ENCODE data around the gene PDZD2. TPM values are rescaled to one million over a fixed set of nuclear protein-coding genes. Genes with fewer than 3 reads are reported as not detected.
"Not testable (repeated sequence)": the region's sequence is repeated elsewhere in the genome, so short reads cannot be mapped to it uniquely, and the experiment has no call there.

Gene PDZD2
- total RNA-seq, result 10 to 100 TPM in 2 of 4 donors, 1 to 10 TPM in 2; 6.2 to 21.4 (median 11.8) TPM

DNA sequence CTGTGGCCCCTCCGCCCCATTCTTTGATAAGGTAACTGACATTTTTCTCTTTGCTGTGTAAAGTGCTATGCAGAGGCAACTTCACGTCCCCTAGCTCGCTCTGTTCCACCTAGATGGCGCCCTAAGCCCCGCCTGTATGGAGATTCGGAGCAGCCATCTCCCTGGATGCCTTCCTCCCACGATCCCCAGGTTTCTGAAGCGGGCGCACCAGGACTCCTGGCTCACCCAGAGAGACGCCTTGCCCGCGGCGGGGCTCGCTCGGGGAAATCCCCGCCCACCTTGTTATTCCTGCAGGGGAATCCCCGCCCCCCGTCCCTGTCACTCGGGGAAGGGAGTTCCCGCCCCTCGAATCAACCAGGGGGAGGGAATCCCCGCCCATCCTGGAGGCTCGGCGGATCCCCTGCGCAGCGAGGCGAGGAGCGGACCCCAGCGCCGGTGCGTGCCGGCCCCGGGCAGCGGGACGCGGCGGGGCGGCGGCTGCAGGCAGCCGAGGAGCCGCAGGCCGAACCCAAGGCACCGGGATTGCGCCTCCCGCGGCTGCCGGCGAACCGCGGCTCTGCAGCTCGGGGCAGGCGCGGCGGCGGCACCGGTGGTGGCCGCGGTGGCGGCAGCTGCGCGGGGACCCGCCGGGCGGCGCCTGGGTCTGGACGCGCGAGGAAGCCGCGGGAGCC is at the start of gene PDZD2:
Gene PDZD2, plus strand, starts transcription at position 384 of the 671 bp plus-strand sequence.
- Histone ChIP-seq H3K27ac (peak within 1 kb of the TSS; percentile 23 to 57), H3K4me3 (peak within 1 kb of the TSS; percentile 56 to 63), H3K4me1 (peaks cover 0 to 5% of the 10 kb centered on the region in 2 donors), H3K36me3 (no peaks in the 10 kb centered on the region), H3K9me3 (no peaks in the 10 kb centered on the region), H3K27me3 (no peaks in the 10 kb centered on the region)
- intact Hi-C loops (cut with DNase I; ENCODE audit: low total_unique reads), result no loop called here
- TF ChIP-seq CTCF (IDR thresholded peaks at IDR 0.05) (peak; percentile 16 to 54 (median 40)), POLR2A (IDR thresholded peaks at IDR 0.05) (peak in 1 of 2 donors; percentile 31)
- DNase-seq, result peak; percentile 74 to 80

DNA sequence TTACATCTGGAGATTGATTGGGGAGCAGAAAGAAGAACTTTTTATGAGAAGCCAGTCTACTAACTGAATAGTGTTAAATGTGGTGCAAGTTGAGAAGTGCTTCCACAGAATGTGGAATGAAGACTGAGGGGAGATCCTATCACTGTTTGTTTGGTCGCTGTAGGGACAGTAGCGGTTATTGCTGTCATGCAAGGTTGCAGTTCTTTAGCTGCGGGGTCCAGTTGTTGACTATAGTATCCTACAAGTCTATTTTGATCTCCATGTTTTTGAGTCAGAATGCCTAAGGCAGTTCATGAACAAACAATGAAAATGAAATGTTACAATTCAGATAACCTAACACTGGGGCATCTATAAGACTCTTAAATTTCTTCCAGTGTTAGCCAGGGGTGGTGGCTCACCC is 45.3 kb upstream of the PDZD2 start:
- no peaks in the 10 kb centered on the region for H3K27me3 ChIP-seq
- no peak overlapping the region for H3K27ac ChIP-seq
- no peaks in the 10 kb centered on the region for H3K36me3 ChIP-seq
- H3K9me3 ChIP-seq, result no peaks in the 10 kb centered on the region
- intact Hi-C loops (cut with DNase I; ENCODE audit: low total_unique reads), result no loop called here
- no peaks in the 10 kb centered on the region for H3K4me1 ChIP-seq
- TF ChIP-seq CTCF (IDR thresholded peaks at IDR 0.05), result no peak
- no peak for TF ChIP-seq POLR2A (IDR thresholded peaks at IDR 0.05)
- no peak overlapping the region for H3K4me3 ChIP-seq
- DNase-seq, result no peak

GRCh38 chr5:31596354-31596753 is 42.6 kb upstream of the PDZD2 start:
- TF ChIP-seq POLR2A (IDR thresholded peaks at IDR 0.05) (no peak), CTCF (IDR thresholded peaks at IDR 0.05) (no peak)
- intact Hi-C loops (cut with DNase I; ENCODE audit: low total_unique reads), result no loop called here
- Histone ChIP-seq H3K9me3 (no peaks in the 10 kb centered on the region), H3K4me3 (no peak overlapping the region), H3K27me3 (no peaks in the 10 kb centered on the region), H3K4me1 (no peaks in the 10 kb centered on the region), H3K27ac (no peak overlapping the region), H3K36me3 (no peaks in the 10 kb centered on the region)
- no peak for DNase-seq

GRCh38 chr5:31598640-31599611 is 40.0 kb upstream of the PDZD2 start:
- DNase-seq, result no peak
- Histone ChIP-seq H3K9me3 (no peaks in the 10 kb centered on the region), H3K27ac (no peak overlapping the region), H3K4me3 (no peak overlapping the region), H3K36me3 (no peaks in the 10 kb centered on the region), H3K4me1 (no peaks in the 10 kb centered on the region), H3K27me3 (no peaks in the 10 kb centered on the region)
- TF ChIP-seq POLR2A (IDR thresholded peaks at IDR 0.05), result no peak
- TF ChIP-seq CTCF (IDR thresholded peaks at IDR 0.05), result no peak
- intact Hi-C loops (cut with DNase I; ENCODE audit: low total_unique reads), result no loop called here

DNA sequence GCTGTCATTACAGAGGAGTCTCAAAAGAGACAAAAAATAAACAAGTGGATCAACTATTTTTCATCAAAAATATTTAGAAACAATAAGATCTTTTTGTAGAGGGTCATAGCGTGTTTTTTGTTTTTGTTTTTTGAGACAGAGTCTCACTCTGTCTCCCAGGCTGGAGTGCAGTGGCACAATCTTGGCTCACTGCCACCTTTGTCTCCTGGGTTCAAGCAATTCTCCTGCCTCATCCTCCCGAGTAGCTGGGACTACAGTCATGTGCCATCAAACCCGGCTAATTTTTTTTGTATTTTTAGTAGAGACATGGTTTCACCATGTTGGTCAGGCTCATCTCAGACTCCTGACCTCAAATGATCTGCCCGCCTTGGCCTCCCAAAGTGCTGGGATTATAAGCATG is 36.6 kb upstream of the PDZD2 start:
- H3K27ac ChIP-seq; H3K9me3 ChIP-seq; DNase-seq; H3K36me3 ChIP-seq; H3K4me1 ChIP-seq; H3K27me3 ChIP-seq; H3K4me3 ChIP-seq; intact Hi-C loops (cut with DNase I; ENCODE audit: low total_unique reads): not testable (repeated sequence)
